Measurements from ENCODE around the gene KLHL17.
"Not testable (repeated sequence)": the region's sequence is repeated elsewhere in the genome, so short reads cannot be mapped to it uniquely, and the experiment has no call there.

KLHL17 gene

DNA sequence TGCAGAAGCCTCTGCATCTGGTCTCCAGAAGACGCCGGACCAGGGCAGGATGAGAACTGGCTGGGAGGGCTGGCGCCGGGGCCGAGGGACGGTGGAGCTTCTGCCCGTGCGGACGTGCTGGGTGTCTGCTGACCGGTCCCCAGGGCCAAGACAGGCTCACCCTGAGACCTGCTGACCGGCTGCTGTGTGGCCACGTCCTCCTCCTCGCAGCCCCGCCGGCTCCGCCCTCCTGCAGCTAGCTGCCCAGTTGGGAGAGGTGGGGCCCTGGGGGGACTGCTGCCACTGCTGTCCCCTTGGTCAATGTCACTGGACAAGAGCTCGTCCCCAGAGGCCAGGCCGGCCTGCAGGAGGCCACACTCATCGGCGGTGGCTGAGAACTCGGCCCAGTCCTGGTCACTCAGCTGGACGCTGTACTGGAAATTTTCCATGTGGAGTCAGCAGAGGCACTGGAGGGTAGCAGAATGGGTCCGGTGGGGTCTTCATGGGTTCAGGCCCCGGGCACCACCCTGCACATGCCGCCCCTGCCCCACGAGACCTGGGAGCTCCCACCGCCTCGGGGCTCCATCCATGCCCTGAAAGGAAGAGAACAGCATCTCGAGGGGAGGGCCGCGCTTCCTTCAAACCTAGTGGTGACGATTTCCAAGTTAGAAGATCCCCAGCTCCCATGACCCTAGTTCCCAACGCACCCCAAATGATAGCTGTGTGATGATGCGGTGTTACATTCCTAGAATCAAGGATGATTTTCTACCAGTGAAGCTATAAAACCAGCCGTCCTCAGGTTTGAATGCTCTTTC is 20.4 kb downstream of the KLHL17 start:
- no peak for DNase-seq (ENCODE audit: low read depth in 2 of 2)

DNA sequence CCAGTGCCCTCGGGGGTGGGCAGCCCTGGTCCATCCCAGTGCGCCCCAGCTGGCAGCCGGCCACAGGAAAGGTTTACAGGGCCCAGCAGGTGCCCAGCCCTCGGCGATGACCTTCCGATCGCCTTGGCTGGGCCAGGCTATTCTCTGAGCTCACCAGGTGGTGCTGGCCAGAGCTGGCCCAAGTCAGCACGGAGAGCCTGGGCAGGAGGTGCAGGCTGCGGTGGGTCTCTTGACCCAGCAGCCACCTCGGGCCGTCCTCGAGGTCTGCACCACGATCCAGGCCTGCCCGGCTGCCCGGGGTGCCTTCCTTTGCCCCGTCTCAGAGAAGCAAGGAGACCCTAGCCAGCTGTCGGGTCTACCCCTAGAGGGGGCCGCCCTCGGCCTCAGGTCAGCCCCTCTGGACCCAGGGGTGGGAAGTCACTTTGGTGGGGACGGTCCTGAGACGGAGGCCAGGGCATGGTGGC is 21.1 kb downstream of the KLHL17 start:
- no peak for DNase-seq (ENCODE audit: low read depth in 2 of 2)

DNA sequence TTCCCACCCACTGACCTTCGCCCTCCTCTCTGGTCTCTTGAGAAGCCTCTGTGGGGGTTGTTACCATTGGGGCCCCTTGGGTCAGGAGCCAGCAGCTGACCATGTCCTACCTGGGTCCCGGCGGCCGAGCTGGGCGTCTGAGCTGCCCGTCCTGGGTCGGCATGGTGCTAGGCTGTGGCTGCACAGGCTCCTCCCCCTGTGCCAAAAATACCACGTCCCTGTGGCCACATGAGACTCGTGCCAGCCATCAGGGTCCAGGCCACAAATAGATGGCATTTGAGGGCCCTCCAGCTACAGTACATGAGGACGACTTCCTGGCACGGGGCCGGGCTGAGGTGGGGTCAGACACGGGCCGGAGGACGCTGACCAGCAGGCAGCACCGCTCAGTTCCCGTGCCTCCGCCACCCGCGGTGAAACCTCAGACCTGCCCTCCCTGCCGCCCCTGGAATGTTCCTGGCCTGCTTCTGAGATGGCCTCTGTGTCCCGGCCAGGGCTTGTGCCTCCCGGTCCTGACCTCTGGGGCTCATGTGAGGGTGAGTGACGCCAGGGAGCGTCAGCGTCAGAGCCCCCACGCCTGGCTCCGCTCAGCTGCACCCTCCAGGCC is 21.7 kb downstream of the KLHL17 start, which contains the start of gene PERM1:
Gene PERM1, minus strand, starts transcription at position 139 of the 604 bp plus-strand sequence. CDS start 1,064 bp downstream, outside the sequence.
- no peak for DNase-seq (ENCODE audit: low read depth in 2 of 2)

DNA sequence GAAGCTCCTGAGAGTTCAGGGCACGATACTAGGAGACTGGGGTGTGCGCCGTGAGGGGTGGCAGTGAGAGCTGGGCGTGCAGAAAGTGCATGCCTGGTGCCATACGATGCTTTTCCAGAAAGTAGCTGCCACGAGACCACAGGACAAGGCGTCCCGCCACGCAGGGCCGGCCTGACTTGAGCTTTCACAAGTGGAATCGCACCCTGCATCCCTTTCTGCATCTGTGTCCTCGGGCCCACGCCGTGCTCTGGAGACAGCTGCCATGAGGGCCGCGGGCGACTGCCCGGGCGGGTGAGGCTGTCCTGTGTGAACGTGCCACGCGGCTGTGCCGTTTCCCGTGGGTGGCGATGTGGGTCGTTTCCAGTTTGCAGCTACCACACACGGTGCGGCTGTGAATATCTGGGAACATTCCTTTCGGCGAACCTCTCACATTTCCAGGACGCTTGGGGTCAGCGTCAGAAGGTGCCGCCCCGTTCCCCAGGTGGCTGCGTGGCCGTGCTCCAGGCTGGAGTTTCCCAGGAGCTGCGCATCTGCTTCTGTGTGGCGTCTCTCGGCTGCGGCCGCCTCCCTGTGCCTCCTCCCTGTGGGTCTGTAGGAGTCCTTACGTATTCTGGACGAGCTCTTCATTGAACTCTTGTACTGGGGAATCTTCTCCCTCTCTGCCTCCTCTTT is 22.5 kb downstream of the KLHL17 start:
- no peak for DNase-seq (ENCODE audit: low read depth in 2 of 2)

DNA sequence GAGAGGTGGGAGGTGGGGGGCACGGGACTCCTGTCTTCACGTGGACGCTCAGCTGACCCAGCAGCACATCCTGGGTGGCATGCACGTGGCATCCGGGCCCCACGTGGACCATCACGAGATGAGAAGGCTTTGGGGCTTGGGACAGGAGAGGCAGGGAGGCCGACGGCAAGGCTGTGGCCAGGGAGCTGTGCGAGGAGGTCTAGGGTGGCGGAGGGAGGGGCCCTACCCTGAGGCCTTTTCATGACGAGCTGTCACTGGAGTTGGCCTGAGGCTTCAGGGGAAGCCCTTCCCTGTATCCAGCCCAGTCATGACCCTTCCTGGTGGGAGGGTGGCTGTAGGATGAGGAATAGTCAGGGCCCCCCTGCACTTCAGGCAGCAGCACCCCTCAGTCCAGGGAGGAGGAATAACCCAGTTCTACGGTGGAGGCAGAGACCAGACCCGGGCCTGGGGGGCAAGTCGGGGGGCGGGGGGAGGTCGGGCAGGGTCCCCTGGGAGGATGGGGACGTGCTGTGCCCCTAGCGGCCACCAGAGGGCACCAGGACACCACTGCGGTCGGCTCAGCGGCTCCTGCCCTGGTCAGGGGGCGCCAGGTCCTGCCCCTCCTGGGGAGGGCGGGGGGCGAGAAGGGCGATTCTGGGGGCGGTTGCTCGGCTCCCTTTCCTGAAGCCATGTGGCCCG is 23.6 kb downstream of the KLHL17 start:
- DNase-seq (ENCODE audit: low read depth in 2 of 2), result peak; percentile 37 to 43

DNA sequence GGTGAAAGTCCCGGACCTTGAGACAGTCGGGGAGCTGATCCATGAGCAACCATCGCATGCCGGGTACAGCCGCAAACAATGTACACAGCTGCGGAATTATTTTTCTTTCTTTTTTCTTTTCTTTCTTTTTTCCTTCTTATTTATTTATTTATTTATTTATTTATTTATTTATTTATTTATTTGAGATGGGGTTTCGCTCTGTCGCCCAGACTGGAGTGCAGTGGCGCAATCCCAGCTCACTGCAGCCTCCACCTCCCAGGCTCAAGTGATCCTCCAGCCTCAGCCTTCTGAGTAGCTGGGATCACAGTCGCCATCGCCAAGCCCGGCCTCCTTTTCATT is 24.1 kb downstream of the KLHL17 start:
- DNase-seq (ENCODE audit: low read depth in 2 of 2), result no peak

DNA sequence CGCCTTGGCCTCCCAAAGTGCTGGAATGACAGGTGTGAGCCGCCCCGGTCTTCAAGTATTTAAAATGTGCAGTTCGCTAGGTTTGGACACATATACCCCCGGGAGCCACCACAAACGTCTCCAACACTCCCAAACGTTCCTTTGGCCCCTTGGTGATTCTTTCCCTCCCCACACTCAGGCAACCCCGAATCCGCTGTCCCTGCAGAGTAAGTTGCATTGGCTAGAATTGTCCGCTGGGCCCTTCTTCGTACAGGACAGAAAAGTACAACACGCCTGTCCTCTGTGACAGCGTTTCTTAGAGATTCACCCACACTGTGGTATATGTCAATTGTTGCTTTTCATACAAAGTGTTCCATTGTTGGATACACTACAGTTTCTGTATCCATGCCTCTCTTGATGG is 24.7 kb downstream of the KLHL17 start:
- DNase-seq (ENCODE audit: low read depth in 2 of 2), result no peak

DNA sequence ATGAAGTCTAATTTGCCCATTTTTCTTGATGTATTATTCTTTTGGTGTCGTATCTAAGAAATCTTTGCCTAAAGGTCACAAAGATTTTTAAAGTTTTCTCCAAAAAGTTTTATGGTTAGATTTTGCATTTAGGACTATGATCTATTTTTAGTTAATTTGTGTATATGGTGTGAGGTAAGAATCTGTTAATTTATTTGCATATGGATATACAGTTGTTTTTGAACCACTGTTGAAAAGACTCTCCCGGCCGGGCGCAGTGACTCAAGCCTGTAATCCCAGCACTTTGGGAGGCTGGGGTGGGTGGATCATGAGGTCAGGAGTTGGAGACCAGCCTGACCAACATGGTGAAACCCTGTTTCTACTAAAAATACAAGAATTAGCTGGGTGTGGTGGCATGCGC is 27.7 kb downstream of the KLHL17 start:
- DNase-seq (ENCODE audit: low read depth in 2 of 2), result not testable (repeated sequence)

DNA sequence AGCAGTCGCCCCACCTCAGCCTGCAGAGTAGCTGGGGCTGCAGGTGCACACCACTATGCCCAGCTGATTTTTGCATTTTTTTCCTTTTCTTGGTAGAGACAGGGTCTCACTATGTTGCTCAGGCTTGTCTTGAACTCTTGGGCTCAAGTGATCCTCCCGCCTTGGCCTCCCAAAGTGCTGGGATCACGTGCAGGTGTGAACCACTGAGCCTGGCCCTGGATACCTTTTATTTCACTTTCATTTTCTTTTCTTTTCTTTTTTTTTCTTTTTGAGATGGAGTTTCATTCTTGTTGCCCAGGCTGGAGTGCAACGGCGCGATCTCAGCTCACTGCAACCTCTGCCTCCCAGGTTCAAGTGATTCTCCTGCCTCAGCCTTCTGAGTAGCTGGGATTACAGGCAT is 30.9 kb downstream of the KLHL17 start:
- not testable (repeated sequence) for DNase-seq (ENCODE audit: low read depth in 2 of 2)

DNA sequence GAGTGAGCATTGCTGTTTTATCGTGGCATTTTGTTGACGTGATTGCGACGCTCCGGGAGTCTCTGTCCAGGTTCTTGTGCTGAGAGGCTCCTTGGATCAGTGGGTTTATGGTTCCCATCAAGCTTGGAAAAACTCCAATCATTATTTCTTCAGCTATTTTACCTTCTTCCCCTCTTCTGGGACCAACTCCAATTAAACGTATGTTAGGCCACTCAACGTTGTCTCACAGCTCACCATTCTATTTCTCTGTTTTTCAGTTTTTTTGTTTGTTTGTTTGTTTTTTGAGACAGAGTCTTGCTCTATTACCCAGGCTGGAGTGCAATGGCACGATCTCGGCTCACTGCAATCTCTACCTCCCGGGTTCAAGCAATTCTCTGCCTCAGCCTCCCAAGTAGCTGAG is 31.5 kb downstream of the KLHL17 start:
- no peak for DNase-seq (ENCODE audit: low read depth in 2 of 2)

DNA sequence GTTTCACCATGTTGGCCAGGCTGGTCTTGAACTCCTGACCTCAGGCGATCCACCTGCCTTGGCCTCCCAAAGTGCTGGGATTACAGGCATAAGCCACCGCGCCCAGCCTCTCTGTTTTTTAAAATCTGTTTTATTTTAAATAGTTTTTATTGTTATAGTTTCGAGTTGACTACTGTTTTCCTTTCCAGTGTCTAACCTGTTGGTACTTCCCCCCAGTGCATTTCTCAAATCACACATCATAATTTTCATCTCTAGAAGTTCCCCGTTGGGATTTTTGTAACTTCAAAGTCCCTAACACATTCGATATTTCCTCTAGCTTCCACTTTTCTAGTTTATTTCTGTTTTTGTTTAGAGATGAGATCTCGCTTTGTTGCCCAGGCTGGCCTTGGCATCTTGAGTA is 32.0 kb downstream of the KLHL17 start:
- DNase-seq (ENCODE audit: low read depth in 2 of 2), result no peak

DNA sequence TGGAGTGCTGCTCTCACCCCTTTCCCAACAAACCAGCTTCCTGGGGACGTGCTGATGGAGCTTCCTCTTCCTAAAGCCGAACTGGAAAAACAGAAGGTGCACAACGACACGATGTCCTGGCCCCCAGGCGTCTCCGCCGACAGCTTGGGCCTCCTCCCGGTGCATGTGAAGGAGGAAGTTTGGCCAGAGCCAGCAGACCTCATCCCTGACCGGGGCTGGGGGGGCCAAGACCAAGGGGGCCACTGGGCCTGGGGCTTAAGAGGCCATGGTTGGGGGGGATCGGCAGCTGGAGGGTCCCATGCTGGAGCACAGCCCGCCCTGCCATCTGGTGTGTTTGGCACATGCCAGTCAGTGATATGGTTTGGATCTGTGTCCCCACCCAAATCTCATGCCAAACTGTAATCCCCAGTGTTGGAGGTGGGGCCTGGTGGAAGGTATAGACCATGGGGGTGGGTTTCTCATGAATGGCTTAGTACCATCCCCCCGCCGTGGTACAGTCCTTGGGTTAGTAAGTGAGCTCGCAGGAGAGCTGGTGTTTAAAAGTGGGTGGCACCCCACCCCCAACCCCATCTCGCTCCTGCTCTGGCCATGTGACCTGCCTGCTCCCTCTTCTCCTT is 33.1 kb downstream of the KLHL17 start:
- no peak for DNase-seq (ENCODE audit: low read depth in 2 of 2)

DNA sequence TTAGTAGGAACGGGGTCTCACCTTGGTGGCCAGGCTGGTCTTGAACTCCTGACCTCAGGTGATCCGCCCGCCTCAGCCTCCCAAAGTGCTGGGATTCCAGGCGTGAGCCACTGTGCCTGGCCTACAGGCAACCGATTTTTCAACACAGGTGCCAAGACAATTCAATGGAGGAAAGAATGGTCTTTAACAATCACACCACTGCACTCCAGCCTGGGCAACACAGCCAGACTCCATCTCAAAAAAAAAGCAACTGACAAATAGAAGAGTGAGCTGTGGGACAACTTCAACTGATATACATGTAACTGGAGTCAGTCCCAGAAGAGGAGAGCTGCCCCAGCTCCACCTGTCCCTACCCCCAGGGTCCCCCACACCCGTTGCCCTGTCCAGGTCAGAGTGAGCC is 34.2 kb downstream of the KLHL17 start:
- DNase-seq (ENCODE audit: low read depth in 2 of 2), result not testable (repeated sequence)

DNA sequence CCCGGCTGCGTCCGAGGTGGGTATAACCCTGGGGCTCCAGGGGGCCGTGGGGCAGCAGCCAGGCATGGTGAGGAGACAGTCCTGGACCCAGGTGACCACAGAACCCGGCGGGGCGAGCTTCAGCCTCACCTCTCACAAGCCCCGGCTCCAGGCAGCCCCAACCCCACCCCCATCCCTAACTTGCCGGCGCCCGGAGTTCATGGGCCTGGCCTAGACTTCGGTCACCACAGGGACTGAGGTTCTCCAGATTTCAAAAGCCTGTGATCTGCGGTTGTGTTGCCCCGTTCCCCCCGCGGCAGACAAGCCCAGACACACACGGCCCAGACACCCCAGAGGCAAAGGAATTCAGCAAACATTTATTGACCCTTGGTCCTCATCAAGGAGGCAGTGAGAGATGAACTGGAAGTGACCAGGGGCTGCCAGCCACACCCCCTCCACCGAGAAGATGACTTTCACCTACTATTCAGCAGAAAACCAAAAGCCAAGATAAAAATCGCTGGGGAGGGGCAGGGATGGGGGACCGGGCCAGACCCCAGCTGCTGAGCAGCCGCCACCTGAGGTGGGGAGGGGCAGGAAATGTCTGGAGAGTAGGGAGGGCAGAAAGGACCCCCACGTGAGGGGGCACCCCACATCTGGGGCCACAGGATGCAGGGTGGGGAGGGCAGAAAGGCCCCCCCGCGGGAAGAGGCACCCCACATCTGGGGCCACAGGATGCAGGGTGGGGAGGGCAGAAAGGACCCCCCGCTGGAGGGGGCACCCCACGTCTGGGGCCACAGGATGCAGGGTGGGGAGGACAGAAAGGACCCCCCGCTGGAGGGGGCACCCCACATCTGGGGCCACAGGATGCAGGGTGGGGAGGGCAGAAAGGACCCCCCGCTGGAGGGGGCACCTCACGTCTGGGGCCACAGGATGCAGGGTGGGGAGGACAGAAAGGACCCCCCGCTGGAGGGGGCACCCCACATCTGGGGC is 35.6 kb downstream of the KLHL17 start:
- DNase-seq (ENCODE audit: low read depth in 2 of 2), result no peak

DNA sequence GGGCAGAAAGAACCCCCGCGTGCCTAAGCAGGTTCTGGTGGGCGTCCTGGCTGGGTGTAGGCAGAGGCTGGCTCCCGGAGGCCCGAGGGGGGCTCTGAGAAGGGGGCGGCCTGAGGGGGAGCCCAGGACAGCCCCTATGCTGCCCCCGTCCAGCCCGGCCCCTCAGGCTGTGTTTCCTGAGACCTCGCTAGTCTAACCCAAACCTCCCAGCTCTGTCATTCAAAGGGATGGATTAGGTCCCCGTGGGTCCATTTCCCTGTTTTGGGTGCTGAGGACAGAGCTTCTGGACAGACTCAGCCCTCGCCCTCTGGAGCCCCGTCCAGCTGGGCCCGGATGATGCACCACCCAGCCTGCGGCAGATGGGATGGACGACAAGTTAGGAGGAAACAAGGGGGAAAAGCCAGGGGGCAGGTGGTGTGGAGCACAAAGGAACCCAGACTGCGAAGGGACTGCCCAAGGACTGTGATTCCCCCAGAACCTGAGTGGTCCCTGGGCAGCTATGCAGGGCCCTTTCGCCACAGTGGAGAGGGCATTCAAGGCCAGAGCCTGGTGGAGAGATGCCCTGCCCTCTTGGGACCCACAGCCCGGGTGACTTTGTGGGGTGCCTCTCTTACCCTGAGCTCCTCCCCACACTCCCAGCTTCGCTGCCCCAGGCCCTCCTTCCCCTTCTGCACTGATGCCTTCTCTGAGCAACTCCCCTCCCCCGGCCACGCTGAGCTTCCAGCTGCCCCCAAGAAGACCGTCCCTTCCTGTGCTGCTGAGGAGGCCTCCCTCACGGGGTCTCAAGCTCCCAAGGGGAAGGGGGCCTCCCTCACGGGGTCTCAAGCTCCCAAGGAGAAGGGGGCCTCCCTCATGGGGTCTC is 36.7 kb downstream of the KLHL17 start:
- DNase-seq (ENCODE audit: low read depth in 2 of 2), result no peak

DNA sequence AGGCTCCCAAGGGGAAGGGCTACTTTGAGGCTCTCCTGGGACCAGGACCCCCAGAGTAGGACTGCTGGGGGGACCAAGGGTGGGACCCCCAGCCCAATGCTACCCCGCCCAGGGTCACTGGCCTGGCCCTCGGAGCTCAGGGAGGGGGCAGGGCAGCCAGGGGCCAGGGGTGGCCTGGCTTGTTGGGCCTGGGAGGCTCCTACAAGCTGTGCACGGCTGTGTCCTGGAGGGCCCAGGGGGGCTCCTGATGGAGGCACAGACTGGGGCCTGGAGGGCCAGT is 37.3 kb downstream of the KLHL17 start:
- DNase-seq (ENCODE audit: low read depth in 2 of 2), result no peak

DNA sequence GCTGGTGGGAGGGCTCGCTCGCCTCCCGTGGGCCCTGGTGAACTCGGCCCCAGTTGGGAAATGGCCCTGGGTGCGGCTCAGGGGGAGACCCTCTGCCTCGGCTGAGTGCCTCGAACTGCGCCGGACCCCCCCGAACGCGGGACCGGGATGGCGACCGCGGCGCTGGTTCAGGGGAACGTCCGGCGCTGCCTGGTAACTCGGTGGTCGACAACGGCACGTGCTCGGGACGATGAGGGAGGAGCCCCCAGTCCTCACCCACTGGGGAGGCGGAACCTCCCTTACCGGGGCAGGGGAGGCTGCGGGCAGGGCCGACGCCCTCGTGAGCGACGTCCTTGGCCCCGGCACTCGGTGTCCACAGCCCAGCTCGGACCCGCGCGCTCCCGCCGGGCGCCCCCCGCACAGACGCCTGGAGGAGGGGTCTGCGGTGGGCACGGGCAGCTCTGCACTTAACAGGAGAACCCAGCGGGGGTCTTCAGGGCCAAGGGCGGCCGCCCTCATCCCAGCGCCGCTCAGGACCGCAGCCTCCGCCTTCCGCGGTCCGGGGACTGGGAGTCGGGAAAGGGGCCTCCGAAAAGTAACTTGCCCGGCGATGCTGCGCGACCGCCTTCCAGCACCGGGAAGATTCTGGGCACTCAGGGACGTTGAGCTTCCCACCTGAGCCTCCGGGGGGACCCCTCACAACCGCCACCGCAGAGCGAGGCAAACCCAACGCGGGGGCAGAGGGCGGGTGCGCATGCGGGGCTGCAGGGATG is 37.8 kb downstream of the KLHL17 start:
- DNase-seq (ENCODE audit: low read depth in 2 of 2), result no peak

DNA sequence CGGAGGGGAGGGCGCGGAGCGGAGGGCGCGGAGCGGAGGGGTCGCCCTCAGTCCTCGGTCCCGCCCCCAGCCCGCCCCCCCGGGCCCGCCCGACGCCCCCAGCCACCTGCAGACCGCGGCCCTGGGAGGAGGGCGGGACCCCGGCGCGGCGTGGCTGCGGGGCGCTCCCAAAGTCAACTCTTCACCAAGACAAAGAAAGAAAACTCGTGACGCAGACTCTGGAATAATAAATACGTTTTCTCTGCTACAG is 38.3 kb downstream of the KLHL17 start:
- no peak for DNase-seq (ENCODE audit: low read depth in 2 of 2)

DNA sequence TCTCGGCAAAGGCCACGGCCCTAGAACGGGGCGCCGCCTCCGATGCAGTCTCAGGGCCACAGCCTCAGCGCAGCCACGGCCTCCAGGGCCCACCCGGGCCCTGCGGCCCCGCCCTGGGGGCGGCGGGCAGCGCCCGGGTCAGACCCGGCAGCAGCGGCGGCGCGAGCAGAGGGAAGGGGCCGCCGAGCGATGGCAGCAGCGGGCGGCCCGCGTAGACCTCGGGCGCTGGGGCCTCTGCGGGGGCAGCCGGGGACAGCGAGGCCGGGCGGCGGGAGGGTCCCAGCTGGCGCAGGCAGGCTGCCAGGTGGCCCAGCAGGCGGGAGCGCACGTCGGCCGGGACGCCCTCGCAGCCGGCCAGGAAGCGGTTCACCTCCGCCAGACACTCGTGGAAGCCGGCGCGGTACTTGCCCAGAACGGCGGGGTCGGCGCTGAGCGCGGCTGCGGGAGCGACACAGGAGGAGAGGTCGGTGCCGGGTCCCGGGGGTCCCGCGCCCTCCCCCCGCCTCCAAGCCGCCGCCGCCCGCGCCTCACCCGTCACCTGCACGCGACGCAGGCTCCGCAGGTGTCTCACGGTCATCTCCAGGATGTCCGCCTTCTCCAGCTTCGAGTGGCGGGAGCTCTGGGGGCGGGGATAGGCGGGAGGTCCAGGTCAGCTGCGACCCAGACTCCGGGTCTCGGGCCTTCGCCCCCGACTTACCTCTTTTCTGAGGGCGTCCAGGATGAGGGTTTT is 38.8 kb downstream of the KLHL17 start:
- DNase-seq (ENCODE audit: low read depth in 2 of 2), result no peak

Data from stimulated activated CD8-positive, alpha-beta memory T cell treated with anti-CD3 and anti-CD28 coated beads, Interleukin-2, amount 100 ng/mL, for 1 hour (primary cell).